DND-41 (cell line): Measurements from ENCODE around the gene PNPLA6.

Source experiments
- ATAC-seq: fragments of 200-7000 bp; cut with Tn5 transposase; 3 replicates; pipeline ENCODE4 v1.9.1; 2021; ENCODE audit warnings: low read depth; ENCODE audit not compliant: insufficient read depth
- DNase-seq: peaks from one replicate; pipeline ENCODE4 v3.0.0-alpha.2; 2020
- H2AFZ ChIP-seq: 2 replicates; pipeline ENCODE4 v1.6.0; 2012; ENCODE audit warnings: low read depth, low read length
- H3K27ac ChIP-seq: 2 replicates; pipeline ENCODE4 v1.5.1; 2012; ENCODE audit warnings: low read length, inconsistent platforms
- H3K27me3 ChIP-seq: fragments of 200-600 bp; sonication (generic); 2 replicates; pipeline ENCODE4 v1.6.0; 2012; ENCODE audit warnings: low read length, mild to moderate bottlenecking, inconsistent platforms; ENCODE audit not compliant: insufficient read depth, poor library complexity
- H3K36me3 ChIP-seq: 2 replicates; pipeline ENCODE4 v1.5.1; 2012; ENCODE audit warnings: low read length, inconsistent platforms; ENCODE audit not compliant: insufficient read depth
- H3K4me1 ChIP-seq: 2 replicates; pipeline ENCODE4 v1.5.1; 2012; ENCODE audit warnings: mild to moderate bottlenecking, low read length; ENCODE audit not compliant: insufficient read depth
- H3K4me2 ChIP-seq: 2 replicates; pipeline ENCODE4 v1.6.0; 2012; ENCODE audit warnings: mild to moderate bottlenecking, moderate library complexity, low read length, inconsistent platforms; ENCODE audit not compliant: insufficient read depth
- H3K4me3 ChIP-seq, 2 experiments: fragments of 200-600 bp in 1 of 2; shearing (Covaris generic) in 1 of 2; 2 replicates each; pipeline ENCODE4 v1.5.1; 2012 to 2016; ENCODE audit warnings: inconsistent platforms in 2 of 2, low read length in 2 of 2, mild to moderate bottlenecking in 2 of 2, low read depth in 1 of 2, moderate library complexity in 1 of 2
- H3K79me2 ChIP-seq: 2 replicates; pipeline ENCODE4 v1.6.0; 2012; ENCODE audit warnings: low read length, inconsistent platforms; ENCODE audit not compliant: insufficient read depth
- H3K9ac ChIP-seq: 2 replicates; pipeline ENCODE4 v1.6.0; 2012; ENCODE audit warnings: low read depth, mild to moderate bottlenecking, inconsistent platforms, low read length, moderate library complexity
- H3K9me3 ChIP-seq: 2 replicates; pipeline ENCODE4 v1.5.1; 2012; ENCODE audit warnings: low read length, moderate library complexity, mild to moderate bottlenecking, inconsistent platforms; ENCODE audit not compliant: insufficient read depth, severe bottlenecking
- H4K20me1 ChIP-seq: 2 replicates; pipeline ENCODE4 v1.6.0; 2012; ENCODE audit warnings: low read length; ENCODE audit not compliant: insufficient read depth
- CTCF ChIP-seq: IDR thresholded peaks from 2 replicates; pipeline ENCODE4 v1.5.1; 2012; ENCODE audit warnings: borderline replicate concordance, low read length, moderate library complexity, mild to moderate bottlenecking; ENCODE audit not compliant: poor library complexity, severe bottlenecking; ENCODE audit errors: extremely low read depth
- EZH2 ChIP-seq: IDR thresholded peaks from 3 replicates; pipeline ENCODE4 v1.6.1; 2012; ENCODE audit warnings: borderline replicate concordance, low read depth, mild to moderate bottlenecking, moderate library complexity, low read length, inconsistent platforms; ENCODE audit not compliant: severe bottlenecking

Gene PNPLA6

GRCh38 chr19:7606289-7606688 is 70.8 kb downstream of the PNPLA6 start:
- H3K27ac ChIP-seq: no peak overlapping the region
- H3K27me3 ChIP-seq: no peaks in the 10 kb centered on the region
- no peak overlapping the region for H3K9ac ChIP-seq
- H4K20me1 ChIP-seq: no peaks in the 10 kb centered on the region
- no peaks in the 10 kb centered on the region for H3K4me1 ChIP-seq
- no peak overlapping the region for H2AFZ ChIP-seq
- ATAC-seq: no peak
- H3K36me3 ChIP-seq: no peaks in the 10 kb centered on the region
- H3K9me3 ChIP-seq: no peaks in the 10 kb centered on the region
- H3K4me3 ChIP-seq: no peak overlapping the region
- no peaks in the 10 kb centered on the region for H3K79me2 ChIP-seq
- H3K4me2 ChIP-seq: no peak overlapping the region
- no peak for TF ChIP-seq EZH2
- TF ChIP-seq CTCF: no peak
- DNase-seq: no peak

GRCh38 chr19:7607212-7607873 is 71.8 kb downstream of the PNPLA6 start:
- Histone ChIP-seq H3K4me2 (no peak overlapping the region), H3K36me3 (no peaks in the 10 kb centered on the region)
- DNase-seq: no peak

GRCh38 chr19:7607874-7608560 is 72.5 kb downstream of the PNPLA6 start:
- H3K27ac ChIP-seq: no peak overlapping the region
- H3K9me3 ChIP-seq: no peaks in the 10 kb centered on the region
- H3K4me2 ChIP-seq: no peak overlapping the region
- no peak overlapping the region for H3K9ac ChIP-seq
- DNase-seq: no peak
- no peaks in the 10 kb centered on the region for H4K20me1 ChIP-seq
- no peaks in the 10 kb centered on the region for H3K4me1 ChIP-seq
- TF ChIP-seq CTCF (no peak), EZH2 (no peak)
- no peaks in the 10 kb centered on the region for H3K79me2 ChIP-seq
- no peaks in the 10 kb centered on the region for H3K27me3 ChIP-seq
- no peaks in the 10 kb centered on the region for H3K36me3 ChIP-seq
- no peak for ATAC-seq
- no peak overlapping the region for H3K4me3 ChIP-seq
- no peak overlapping the region for H2AFZ ChIP-seq

More at GRCh38 chr19:7607212-7607873, 71.8 kb downstream of the PNPLA6 start:
- Histone ChIP-seq H2AFZ (no peak overlapping the region), H3K79me2 (no peaks in the 10 kb centered on the region), H3K9me3 (no peaks in the 10 kb centered on the region), H3K4me3 (no peak overlapping the region), H3K4me1 (no peaks in the 10 kb centered on the region), H3K27ac (no peak overlapping the region), H4K20me1 (no peaks in the 10 kb centered on the region), H3K9ac (no peak overlapping the region), H3K27me3 (no peaks in the 10 kb centered on the region)
- ATAC-seq: no peak
- TF ChIP-seq CTCF (no peak), EZH2 (no peak)
